GM21825 (cell line): ENCODE results near the gene MAP3K21.

Experiments used
- ATAC-seq: cut with Tn5 transposase; IDR thresholded peaks from one replicate; pipeline ENCODE4 v1.9.1; 2021; ENCODE audit warnings: mild to moderate bottlenecking, moderate library complexity; ENCODE audit not compliant: unreplicated experiment

Gene MAP3K21

DNA sequence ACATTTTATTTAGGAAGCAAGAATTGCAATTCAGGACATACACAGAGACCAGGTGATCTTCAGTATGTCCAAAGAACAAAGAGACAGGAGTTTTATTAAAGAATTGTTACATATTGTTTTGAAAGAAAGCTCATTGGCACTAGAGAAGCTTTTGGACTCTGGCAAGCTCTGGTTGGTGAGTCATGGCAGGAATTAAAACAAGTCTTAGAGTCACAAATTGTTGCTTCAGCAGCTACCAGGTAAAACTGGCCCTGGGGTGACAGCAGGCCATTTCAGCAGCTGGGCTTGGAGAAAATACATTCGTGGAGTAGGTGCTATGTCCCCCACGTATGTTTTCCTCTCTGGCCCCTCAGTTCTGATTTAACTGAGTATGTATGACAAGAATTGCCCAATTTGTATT lies 58.8 kb downstream of the MAP3K21 start:
- ATAC-seq: no peak

DNA sequence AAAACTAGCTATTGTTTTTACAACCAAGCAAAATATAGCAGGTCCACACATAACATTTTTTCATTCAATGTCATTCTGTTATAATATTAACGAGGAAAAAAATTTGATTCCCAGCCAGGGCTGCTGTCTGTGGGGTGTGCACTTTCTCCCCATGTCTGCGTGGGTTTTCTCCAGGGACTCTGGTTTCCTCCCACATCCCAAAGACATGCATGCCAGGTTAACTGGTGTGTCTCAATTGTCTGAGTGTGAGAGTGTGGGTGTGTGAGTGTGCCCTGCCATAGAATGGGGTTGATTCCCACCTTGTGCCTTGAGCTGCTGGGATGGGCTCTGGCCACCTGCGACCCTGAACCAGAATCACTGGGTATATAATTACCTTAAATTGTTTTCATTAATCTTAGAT lies 60.1 kb downstream of the MAP3K21 start:
- ATAC-seq: no peak

DNA sequence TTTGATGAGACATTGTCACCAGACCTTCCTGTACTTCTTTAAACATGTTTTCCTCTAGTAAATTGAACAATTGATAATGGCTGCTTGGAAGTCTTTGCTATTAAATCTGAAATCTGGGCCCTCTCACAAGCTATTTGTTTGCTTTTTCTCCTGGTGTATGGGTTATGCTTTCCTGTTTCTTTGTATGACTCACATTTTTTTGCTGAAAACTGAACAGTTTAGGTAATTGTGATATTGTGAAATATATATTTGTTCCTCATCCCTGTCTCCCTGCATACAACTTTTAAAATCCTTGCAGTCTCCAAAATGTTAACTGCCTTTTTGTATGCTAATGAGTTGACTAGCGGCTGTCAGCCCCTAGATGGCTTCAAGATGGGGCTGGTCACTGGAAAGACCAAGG lies 61.6 kb downstream of the MAP3K21 start:
- no peak for ATAC-seq

DNA sequence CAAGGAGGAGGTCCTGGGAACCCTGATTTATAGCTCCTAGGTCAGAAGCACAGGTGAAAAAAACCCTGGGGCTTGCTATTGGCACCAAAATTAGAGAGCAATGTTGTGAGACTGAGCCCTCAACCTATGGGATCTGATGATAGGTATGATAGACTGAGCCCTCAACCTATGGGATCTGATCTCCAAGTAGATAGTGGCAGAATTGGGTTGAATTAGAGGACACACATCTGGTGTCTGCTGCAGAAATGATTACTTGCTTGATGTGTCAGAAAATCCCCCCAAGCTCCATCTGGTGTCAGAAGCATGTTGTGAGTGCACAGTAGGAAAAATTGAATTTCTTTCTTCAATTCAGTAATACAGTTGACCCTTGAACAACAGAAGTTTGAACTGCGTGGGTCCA lies 62.4 kb downstream of the MAP3K21 start:
- ATAC-seq: no peak

DNA sequence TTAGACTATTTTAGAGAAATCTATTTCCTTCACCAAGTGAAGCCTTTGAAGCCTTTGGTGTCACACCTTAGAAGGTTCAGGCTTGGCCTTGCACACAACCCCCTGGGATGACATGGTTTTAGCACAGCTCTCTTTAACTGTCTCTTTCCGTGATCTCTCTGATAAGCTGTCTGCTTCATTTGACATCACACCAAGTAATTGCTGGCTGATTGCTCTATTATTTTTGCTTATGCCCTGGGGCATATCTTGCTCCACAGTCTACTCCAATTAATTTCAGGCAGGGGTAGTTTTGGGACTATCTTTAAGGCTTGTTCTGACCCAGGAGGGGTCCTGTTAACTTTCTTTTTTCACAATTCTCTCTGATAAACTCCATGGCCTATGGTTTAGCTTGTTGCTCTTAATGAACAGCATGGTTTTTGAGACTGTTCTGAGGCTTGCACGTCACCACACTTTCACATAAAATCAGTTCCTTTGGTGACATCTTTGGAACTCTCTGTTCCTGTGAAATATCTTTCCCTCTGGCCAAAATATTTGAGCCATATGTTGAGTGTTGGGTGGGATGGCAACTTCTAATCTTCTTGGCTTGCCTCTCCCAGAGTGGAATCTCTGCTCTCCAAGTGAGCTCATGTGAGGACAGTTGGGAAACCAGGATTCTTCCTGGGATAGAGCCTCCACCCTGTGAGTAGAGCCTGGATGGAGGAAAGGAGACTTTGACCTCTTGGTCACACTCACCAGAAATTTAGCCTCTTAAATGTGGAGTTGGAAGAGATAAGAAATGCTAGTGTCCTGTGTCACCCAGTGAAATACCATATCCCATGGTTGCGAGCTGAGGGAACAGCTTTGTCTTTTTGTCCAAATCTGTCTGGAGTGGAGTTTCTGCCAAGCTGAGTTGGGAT lies 63.6 kb downstream of the MAP3K21 start:
- ATAC-seq: no peak

DNA sequence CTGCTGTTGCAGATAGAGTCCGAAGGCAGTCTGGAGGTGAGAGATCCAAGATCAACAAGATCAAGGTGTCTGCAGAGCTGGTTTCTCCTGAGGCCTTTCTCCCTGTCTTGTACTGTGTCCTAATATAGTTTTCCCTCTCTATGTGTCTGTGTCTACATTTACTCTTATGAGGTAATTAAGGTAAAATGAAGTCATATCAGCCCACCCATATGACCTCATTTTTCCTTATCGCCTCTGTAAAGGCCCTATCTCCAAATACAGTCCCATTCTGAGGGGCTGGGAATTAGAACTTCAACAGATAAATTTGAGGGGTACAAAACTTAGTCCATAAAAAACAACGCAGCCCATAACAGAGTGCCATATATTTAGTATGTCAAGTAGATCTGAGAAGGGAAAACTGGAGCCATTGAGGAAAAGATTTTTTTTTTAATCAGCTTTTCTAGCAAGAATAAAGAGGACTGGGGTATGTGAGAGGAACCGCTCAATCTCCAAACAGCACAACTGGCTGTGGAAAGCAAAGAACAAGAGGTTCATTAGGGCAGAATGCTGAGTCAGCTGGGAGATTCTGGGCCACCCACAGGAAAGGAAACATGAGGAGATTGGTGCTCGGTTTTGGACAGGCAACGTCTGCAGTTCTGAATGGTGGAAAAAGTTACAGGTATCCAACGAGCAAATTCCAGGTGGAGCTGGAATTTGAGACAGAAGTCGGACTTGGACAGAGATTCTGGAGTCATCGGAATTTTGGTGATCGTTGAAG lies 65.7 kb downstream of the MAP3K21 start:
- ATAC-seq: no peak

- ATAC-seq: no peak
Measured at GRCh38 chr1:233393926-233394680, 66.6 kb downstream of the MAP3K21 start.

DNA sequence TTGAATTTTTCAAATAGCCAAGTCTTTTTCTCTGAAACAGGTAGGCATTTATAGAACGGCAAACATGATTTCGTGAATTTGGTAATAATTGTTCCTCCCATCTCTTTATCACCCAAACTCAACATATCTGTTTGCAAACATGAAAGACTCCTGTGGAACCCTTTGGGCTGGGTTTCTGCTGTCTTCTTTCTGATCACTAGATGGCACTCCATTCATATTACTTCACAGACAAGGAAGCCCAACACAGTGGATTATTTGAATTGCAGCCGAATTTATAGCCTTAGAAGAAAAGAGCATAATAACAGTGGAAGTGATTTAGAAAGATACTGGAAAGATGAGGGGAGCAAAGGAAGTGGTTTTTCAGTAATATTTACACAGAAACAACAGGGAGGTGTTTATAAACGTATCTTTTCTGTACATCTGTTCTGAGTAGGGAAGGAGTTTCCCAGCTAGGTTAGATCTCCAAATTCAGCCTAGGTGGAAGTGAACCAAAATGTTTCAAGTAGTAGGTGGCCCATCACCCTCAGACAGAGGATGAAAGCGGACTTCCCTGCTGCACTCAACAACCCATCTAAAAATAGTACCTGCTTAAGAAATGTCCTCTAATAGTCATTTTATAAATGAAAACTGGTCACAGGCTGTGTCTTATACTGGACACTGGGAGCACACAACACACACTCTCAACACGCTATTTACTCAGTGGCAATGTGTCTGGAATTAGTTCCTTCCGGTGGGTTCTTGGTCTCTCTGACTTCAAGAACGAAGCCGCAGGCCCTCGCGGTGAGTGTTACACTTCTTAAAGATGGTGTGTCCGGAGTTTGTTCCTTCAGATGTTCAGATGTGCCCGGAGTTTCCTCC lies 67.6 kb downstream of the MAP3K21 start:
- no peak for ATAC-seq

GRCh38 chr1:233395863-233396646 lies 68.5 kb downstream of the MAP3K21 start:
- no peak for ATAC-seq

GRCh38 chr1:233406339-233406960 lies 78.9 kb downstream of the MAP3K21 start:
- no peak for ATAC-seq

- no peak for ATAC-seq
Measured at GRCh38 chr1:233406994-233407631, 79.6 kb downstream of the MAP3K21 start.

DNA sequence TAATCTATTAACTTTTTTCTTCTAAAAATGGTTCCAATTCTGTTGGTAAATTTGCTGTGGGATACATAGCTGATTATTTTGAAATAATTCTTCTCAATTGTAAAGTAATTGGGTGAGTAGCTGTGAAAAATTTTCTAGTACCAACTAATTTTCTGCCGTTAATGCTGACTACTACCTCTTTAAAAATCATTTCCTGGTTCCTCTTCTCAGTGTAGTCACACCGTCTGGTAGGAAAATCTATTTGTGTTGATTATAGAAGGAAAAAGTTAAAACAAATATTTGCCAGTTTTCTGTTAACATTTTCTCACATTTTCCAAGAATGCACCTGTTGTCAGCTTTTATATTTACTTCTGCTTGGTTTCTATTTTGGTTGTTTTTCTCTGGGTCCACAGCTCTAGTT lies 82.0 kb downstream of the MAP3K21 start:
- no peak for ATAC-seq

DNA sequence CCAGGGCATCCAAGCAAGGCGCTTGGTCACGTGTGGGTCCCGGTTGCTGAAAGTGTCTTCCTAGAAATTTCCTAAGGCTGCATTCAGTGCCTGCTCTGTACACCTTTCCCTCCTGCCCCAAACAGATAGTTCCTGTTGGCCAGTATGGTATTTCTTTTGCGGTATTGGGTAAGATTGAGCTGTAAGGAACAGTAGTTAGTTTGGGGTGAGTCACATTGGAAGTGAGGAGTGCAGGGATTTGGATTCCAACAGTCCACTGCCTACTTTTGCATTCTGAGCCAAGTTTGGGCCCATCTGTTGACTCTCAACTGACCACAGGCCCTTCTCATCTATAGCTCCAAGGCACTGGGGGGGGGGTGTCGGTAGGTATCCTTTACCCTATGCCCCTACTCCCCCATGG lies 83.4 kb downstream of the MAP3K21 start:
- no peak for ATAC-seq

DNA sequence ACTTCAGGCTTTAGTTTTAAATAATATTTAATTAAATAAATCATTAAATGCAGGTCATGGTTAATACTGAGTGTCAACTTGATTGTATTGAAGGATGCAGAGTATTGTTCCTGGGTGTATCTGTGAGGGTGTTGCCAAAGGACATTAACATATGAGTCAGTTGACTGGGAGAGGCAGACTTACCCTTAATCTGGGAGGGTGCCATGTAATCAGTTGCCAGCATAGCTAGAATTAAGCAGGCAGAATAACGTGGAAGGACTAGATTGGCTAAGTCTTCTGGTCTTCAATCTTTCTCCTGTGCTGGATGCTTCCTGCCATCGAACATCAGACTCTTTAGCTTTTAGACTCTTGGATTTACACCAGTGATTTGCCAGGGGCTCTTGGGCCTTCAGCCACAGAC lies 85.3 kb downstream of the MAP3K21 start:
- no peak for ATAC-seq

GRCh38 chr1:233421293-233421692 lies 93.8 kb downstream of the MAP3K21 start:
- ATAC-seq: no peak

GRCh38 chr1:233424779-233425178 lies 97.3 kb downstream of the MAP3K21 start:
- ATAC-seq: no peak

- no peak for ATAC-seq
Measured at GRCh38 chr1:233427907-233428306, 100.4 kb downstream of the MAP3K21 start.

GRCh38 chr1:233431753-233432403 lies 104.4 kb downstream of the MAP3K21 start:
- no peak for ATAC-seq
